Measurements from ENCODE around the gene HDGFL2.

DNA sequence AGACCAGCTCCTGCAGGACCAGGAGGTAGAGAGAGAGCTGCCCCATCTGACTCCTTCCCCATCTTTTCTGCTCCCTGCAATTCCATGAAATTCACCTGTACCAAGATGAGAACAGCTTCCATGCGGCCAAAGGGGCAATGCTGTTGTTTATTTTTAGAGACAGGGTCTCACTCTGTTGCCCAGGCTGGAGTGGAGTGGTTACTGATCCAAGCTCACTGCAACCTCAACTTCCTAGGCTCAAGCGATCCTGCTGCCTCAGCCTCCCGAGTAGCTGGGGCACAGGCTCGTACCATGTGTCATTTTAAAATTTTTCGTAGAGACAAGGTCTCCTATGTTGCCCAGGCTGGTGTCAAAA lies 49.8 kb downstream of the HDGFL2 start:
- no peak for TF ChIP-seq FOXK2 (IDR thresholded peaks at IDR 0.05)
- no peak for TF ChIP-seq FOXM1 (IDR thresholded peaks at IDR 0.05; ENCODE audit: borderline replicate concordance)
- no peak for TF ChIP-seq L3MBTL2 (conservative IDR thresholded peaks at IDR 0.05)
- TF ChIP-seq FOXA1 (IDR thresholded peaks at IDR 0.05): no peak
- TF ChIP-seq ZNF384 (IDR thresholded peaks at IDR 0.05): no peak
